ENCODE results near the gene FHIT. TPM values are rescaled to one million over a fixed set of nuclear protein-coding genes. Genes with fewer than 3 reads are reported as not detected.

FHIT gene
- total RNA-seq, 2 experiments from 2014 or later = 9.6 to 9.7 TPM

DNA sequence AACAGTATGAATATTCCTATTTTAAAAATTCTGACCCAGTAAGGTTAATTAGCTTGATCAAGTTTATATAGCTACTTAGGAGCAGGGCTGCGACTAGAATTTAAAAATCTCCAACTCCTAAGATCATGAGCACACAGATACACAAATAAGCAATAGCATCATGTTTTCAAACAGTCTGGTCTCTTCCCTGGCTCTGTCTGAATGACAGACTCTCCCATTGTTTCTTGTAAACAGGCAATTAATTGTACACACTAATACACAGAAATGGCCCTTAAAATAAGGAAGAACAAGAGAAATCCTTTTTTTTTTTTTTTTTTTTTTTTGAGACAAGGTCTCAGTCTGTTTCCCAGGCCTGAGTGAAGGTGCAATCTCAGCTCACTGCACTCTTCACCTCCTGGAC, 1137.1 kb downstream of the FHIT start:
- Mint-ChIP-seq H3K27me3 (no peaks in the 10 kb centered on the region), H3K4me3 (no peak overlapping the region), H3K27ac (no peak overlapping the region), H3K4me1 (no peaks in the 10 kb centered on the region), H3K36me3 (ENCODE audit: low read depth) (no peaks in the 10 kb centered on the region), H3K9me3 (peaks cover 6% of the 10 kb centered on the region)
- no peak for DNase-seq
- ChIA-PET CTCF (interaction anchor here (0.9 kb wide), 1 partner anchor 10 kb away, joined by 3 read pairs; no protein-coding TSS in a partner anchor), POLR2A (no interaction called here)

DNA sequence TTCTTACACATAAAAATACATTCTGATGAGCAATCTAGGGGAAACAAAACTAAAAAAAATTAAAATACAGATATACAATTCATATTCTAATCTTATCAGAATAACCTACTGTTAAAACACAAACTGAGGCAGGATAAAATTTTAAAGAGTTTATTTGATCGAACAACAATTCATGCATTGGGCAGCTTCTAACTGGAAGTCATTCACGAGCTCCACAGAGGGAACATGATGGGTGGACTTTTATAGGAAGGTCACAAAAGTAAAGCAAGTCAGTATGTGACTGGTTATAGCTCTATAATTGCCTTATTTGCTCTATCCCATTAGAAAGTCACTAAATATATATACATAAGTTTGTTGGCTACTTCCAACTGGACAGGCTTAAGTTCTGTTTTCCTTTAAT, 1144.0 kb downstream of the FHIT start:
- ChIA-PET POLR2A (no interaction called here), CTCF (interaction anchor here (0.5 kb wide), 1 partner anchor 866 kb away, joined by 5 read pairs; no protein-coding TSS in a partner anchor)
- no peak overlapping the region for H3K27ac Mint-ChIP-seq
- no peak for DNase-seq
- H3K36me3 Mint-ChIP-seq (ENCODE audit: low read depth) = no peaks in the 10 kb centered on the region
- peaks cover 11% of the 10 kb centered on the region for H3K4me1 Mint-ChIP-seq
- no peak overlapping the region for H3K4me3 Mint-ChIP-seq
- no peaks in the 10 kb centered on the region for H3K9me3 Mint-ChIP-seq
- H3K27me3 Mint-ChIP-seq = no peaks in the 10 kb centered on the region

DNA sequence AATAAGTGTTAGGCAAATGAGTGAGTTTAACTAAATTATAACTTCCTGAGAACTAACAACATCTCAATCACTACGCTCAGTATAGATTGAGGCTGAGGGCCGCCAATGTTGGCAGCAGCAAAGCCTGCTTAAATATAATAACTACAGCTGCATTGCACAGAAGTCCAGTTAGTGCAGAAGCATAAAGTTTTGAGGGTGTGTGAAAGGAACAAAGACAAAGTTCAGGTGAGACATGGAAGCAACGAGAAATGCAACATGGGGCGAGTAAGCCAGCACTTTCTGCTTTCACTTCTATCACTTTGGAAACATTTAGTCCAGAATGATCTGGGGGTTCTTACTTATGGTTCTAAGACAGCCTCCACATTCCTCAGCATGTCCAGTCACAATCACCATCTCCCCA, 1149.1 kb downstream of the FHIT start:
- Mint-ChIP-seq H3K36me3 (ENCODE audit: low read depth) (no peaks in the 10 kb centered on the region), H3K27me3 (no peaks in the 10 kb centered on the region), H3K27ac (no peak overlapping the region), H3K4me3 (no peak overlapping the region), H3K9me3 (no peaks in the 10 kb centered on the region), H3K4me1 (peaks cover 11% of the 10 kb centered on the region)
- DNase-seq = no peak
- ChIA-PET POLR2A (no interaction called here), CTCF (no interaction called here)

DNA sequence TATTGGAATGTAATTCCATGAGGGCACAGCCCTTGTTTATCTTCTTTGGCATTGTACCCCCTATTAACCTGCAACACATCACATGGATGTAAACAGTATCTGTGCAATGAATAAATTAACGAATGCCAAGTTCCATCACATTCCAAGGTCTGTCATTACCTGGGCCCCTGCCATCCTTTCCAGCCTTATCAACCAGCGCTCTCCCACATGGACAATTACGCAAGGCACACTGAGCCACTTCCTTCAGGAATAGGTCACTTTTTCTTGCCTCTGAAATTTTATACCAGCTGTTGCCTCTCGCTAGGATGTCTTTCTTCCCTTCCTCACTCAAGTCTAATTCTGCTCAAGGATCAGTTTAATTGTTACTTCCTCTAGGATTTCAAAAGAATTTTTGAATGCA, 1149.6 kb downstream of the FHIT start:
- DNase-seq = no peak
- ChIA-PET POLR2A (no interaction called here), CTCF (no interaction called here)
- Mint-ChIP-seq H3K4me3 (no peak overlapping the region), H3K36me3 (ENCODE audit: low read depth) (no peaks in the 10 kb centered on the region), H3K27ac (no peak overlapping the region), H3K4me1 (peaks cover 11% of the 10 kb centered on the region), H3K27me3 (no peaks in the 10 kb centered on the region), H3K9me3 (no peaks in the 10 kb centered on the region)

DNA sequence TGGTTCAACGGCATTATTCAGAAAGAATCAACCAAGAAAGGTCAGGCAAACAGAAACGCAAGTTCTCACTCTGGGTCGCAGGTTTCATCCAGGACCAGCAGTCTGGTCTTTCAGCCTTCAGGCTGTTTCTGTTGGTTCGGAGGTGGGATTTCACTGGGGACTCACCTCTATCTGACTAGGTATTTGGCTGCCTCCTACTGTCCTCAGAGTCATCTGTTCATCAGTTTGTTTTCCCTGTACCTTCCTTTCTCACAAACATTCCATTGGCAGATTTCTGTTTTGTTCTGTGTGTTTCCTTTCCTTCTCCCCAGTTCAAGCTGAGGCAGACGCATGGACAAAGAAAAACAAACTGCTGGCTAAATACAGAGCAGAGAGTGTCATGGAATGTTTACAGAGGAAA, 1154.8 kb downstream of the FHIT start:
- no peak overlapping the region for H3K4me3 Mint-ChIP-seq
- POLR2A ChIA-PET = interaction anchor here (1.5 kb wide), 1 partner anchor 16 kb away, joined by 3 read pairs; no protein-coding TSS in a partner anchor
- no peak overlapping the region for H3K27ac Mint-ChIP-seq
- no peaks in the 10 kb centered on the region for H3K4me1 Mint-ChIP-seq
- CTCF ChIA-PET = no interaction called here
- DNase-seq = no peak
- no peaks in the 10 kb centered on the region for H3K27me3 Mint-ChIP-seq
- no peaks in the 10 kb centered on the region for H3K36me3 Mint-ChIP-seq (ENCODE audit: low read depth)
- H3K9me3 Mint-ChIP-seq = peaks cover 2% of the 10 kb centered on the region

DNA sequence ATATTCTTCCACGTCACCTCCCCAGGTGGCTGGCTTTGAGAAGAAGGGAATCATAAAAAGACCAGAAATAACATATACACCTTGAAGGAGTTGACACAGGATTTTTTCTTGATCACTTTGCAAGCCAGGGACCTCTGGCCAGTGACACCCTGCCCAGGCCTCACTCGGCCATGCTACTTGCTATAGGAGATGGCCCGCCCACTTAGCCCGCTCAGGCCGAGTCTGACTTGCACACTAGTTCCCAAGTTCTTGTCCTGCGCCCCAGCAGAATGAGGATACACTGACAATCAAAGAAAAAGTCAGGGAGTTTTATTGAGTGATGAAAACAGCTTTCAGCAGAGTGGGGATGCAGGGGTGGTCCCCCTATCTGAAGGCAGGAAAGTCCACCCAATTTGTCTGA, 1155.3 kb downstream of the FHIT start:
- POLR2A ChIA-PET = interaction anchor here (1.2 kb wide), 1 partner anchor 85 kb away, joined by 4 read pairs; no protein-coding TSS in a partner anchor
- H3K36me3 Mint-ChIP-seq (ENCODE audit: low read depth) = no peaks in the 10 kb centered on the region
- H3K9me3 Mint-ChIP-seq = peaks cover 2% of the 10 kb centered on the region
- H3K27ac Mint-ChIP-seq = no peak overlapping the region
- no peak overlapping the region for H3K4me3 Mint-ChIP-seq
- CTCF ChIA-PET = no interaction called here
- H3K27me3 Mint-ChIP-seq = no peaks in the 10 kb centered on the region
- no peaks in the 10 kb centered on the region for H3K4me1 Mint-ChIP-seq
- DNase-seq = no peak

DNA sequence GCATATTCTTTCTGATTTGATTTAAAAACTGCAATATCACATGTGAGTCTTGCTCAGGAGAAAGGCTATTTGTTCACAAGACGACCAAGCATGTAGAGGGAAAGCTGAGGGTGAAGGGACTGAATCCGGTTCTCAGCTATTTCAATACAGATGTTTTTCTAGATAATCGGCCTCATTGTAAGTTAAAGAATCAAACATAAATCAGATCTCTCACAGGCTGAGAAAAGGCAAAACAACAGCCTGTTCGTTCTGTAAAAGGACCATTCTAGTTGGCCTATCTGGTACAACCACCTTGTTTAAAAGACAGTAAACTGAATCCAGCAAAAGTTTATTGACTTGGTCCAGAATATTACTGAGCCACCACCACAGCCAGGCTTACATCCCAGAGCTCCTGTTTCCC, 1155.7 kb downstream of the FHIT start:
- ChIA-PET CTCF (no interaction called here), POLR2A (interaction anchor here (1.2 kb wide), 1 partner anchor 85 kb away, joined by 4 read pairs; no protein-coding TSS in a partner anchor)

DNA sequence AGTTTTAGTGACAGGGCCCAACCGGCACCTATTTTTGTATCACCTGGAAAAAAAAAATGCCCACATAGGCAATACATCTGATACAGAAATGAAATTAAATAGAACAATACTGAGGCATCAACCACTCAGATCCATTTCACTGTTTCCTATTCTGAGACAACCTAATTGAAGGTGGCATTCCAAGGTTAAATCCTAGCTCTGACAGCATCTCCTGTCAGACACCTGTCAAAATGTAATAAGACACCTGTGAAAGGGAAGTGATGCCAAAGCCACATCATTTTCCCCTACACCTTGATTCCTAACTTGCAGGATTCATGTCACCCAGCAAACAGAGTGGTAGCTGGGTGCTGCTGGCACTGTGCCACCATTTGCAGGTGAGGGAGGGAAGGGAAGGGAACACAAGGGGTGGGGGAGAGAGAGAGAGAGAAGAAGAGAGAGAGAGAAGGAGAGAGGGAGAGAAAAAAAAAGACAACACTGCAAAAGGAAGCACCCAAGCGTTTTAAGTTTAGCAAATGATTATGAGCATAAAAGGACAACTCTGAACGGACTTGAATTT, 1156.8 kb downstream of the FHIT start:
- DNase-seq = no peak
- Mint-ChIP-seq H3K36me3 (ENCODE audit: low read depth) (no peaks in the 10 kb centered on the region), H3K27ac (no peak overlapping the region), H3K4me1 (no peaks in the 10 kb centered on the region), H3K9me3 (peaks cover 2% of the 10 kb centered on the region), H3K27me3 (no peaks in the 10 kb centered on the region), H3K4me3 (no peak overlapping the region)
- ChIA-PET CTCF (no interaction called here), POLR2A (no interaction called here)

More for the DNA sequence above, 1155.7 kb downstream of the FHIT start:
- DNase-seq = no peak
- H3K4me3 Mint-ChIP-seq = no peak overlapping the region
- no peak overlapping the region for H3K27ac Mint-ChIP-seq
- H3K9me3 Mint-ChIP-seq = peaks cover 2% of the 10 kb centered on the region
- no peaks in the 10 kb centered on the region for H3K36me3 Mint-ChIP-seq (ENCODE audit: low read depth)
- no peaks in the 10 kb centered on the region for H3K4me1 Mint-ChIP-seq
- no peaks in the 10 kb centered on the region for H3K27me3 Mint-ChIP-seq

DNA sequence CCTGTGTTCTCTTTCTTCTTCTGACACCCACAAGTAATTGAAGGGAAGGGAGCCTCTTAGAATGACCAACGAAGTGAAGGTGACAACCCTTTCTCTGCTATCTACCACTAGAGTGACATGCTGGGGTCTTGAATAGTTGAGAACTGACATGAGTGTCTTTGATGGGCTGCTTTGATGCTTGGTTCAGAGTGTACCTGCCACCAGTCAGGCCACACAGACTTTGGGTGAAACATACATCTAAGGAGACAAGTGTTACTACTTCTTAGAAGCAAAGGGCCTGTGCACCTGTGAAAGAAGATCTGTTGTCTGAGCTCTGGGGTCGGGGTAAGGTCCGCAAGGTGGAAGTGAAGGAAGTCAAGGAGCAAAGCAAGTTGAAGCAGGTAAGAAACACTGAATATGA, 1160.7 kb downstream of the FHIT start:
- Mint-ChIP-seq H3K9me3 (peaks cover 22% of the 10 kb centered on the region), H3K4me3 (no peak overlapping the region), H3K4me1 (peaks cover 24% of the 10 kb centered on the region), H3K27ac (no peak overlapping the region), H3K36me3 (ENCODE audit: low read depth) (peaks cover 15% of the 10 kb centered on the region), H3K27me3 (no peaks in the 10 kb centered on the region)
- DNase-seq = no peak
- ChIA-PET POLR2A (no interaction called here), CTCF (no interaction called here)

DNA sequence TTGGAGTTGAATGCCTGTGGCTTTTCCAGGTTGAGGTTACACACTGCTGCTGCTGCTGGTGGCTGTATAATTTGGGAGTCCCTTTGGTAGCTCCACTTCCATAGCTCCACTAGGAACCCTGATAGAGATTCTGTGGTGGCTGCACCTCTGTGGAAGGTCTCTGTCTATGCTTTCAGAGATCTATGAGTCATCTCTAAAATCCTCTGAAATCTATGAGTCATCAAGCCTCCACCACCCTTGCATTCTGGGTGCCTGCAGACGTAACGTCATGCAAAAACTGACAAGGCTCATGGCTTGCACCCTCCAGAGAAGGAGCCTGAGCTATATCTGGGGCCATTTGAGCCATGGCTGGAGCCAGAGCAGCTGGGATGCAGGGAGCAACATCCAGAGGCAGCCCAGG, 1164.4 kb downstream of the FHIT start:
- peak; percentile 58 for DNase-seq
- peaks cover 32% of the 10 kb centered on the region for H3K9me3 Mint-ChIP-seq
- H3K4me3 Mint-ChIP-seq = no peak overlapping the region
- ChIA-PET CTCF (interaction anchor here (0.9 kb wide), 1 partner anchor 773 kb away, joined by 3 read pairs; no protein-coding TSS in a partner anchor), POLR2A (interaction anchor here (1.4 kb wide), 1 partner anchor 76 kb away, joined by 5 read pairs; no protein-coding TSS in a partner anchor)
- no peaks in the 10 kb centered on the region for H3K27me3 Mint-ChIP-seq
- H3K36me3 Mint-ChIP-seq (ENCODE audit: low read depth) = peaks cover 27% of the 10 kb centered on the region
- H3K27ac Mint-ChIP-seq = peak overlapping the region; percentile 60
- peaks cover 36% of the 10 kb centered on the region for H3K4me1 Mint-ChIP-seq

DNA sequence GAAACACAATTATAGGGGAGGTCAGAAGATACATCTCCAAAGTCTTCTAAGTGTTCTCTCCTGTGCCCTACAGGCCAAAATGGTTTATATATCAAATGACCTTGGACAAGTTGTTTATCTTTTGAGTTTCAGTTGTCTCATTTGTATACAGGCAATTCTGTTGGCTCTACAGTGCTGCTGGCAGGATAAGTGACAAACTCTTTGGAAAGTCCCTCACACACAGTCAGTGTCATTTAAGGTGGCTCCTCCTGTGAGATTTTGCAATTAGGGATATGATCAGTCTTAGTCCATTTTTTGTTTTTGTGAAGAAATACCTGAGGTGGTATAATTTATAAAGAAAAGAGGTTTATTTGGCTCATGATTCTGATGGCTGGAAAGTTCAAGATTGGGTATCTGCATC, 1165.6 kb downstream of the FHIT start:
- no peak for DNase-seq
- no peaks in the 10 kb centered on the region for H3K27me3 Mint-ChIP-seq
- H3K4me3 Mint-ChIP-seq = no peak overlapping the region
- peaks cover 30% of the 10 kb centered on the region for H3K36me3 Mint-ChIP-seq (ENCODE audit: low read depth)
- H3K9me3 Mint-ChIP-seq = peaks cover 32% of the 10 kb centered on the region
- peaks cover 48% of the 10 kb centered on the region for H3K4me1 Mint-ChIP-seq
- no peak overlapping the region for H3K27ac Mint-ChIP-seq
- ChIA-PET POLR2A (interaction anchor here (1.4 kb wide), 1 partner anchor 75 kb away, joined by 5 read pairs; no protein-coding TSS in a partner anchor), CTCF (no interaction called here)

DNA sequence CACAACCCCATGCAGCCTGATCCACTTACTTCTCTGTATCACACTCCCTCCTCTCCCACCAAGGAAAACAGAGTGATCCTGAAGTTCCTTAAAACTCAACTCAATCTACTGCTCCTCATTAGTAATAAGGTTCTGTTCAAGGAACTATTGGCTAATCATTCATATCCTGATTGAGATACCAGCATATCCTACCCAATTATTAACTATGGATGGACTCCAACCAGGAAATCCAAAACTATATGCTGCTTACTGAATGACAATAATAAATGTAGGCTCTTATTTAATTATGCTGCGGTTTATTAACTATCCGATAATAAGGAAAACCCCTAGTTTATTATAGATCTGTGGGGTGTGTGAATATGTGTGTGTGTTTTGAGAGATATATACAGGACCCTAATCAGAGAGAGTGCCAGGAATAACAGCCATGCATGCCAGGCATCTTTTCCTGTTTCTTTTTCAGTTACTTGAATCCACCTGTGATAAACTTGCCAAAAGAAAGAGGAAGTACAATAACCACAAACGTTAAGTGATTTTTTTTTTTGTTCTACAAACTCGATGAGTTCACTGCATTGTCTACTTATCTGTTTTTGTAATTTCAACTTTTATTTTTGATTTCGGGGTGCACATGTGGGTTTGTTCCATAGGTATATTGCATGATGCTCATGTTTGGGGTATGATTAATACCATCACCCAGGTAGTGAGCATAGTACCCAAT, 1169.7 kb downstream of the FHIT start:
- no peak for DNase-seq
- H3K27ac Mint-ChIP-seq = peak overlapping the region; percentile 75
- CTCF ChIA-PET = no interaction called here
- peaks cover 43% of the 10 kb centered on the region for H3K4me1 Mint-ChIP-seq
- POLR2A ChIA-PET = interaction anchor here (1.5 kb wide), 1 partner anchor 71 kb away, joined by 3 read pairs; no protein-coding TSS in a partner anchor
- H3K36me3 Mint-ChIP-seq (ENCODE audit: low read depth) = peaks cover 22% of the 10 kb centered on the region
- H3K9me3 Mint-ChIP-seq = peaks cover 24% of the 10 kb centered on the region
- H3K27me3 Mint-ChIP-seq = no peaks in the 10 kb centered on the region
- H3K4me3 Mint-ChIP-seq = peak overlapping the region; percentile 53

DNA sequence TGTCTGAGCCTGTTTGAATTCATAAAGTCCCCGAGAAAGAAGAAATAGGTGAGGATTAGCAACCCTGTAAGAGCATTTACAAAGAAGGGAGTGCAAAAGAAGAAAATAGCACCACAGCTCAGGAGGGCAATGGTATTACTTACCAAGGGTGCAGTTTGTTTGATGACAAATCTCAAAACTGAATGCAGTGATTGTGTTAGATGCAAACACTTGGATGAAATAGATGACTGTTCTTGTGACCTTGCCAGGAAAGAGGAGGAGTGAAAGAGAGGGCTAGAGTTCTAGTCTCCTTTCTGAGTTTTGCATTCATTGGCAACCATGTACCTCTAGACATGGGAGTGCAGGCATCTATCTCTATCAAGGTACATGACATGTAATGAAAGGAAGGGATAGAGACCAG, 1170.6 kb downstream of the FHIT start:
- CTCF ChIA-PET = no interaction called here
- no peak for DNase-seq
- H3K27me3 Mint-ChIP-seq = no peaks in the 10 kb centered on the region
- H3K27ac Mint-ChIP-seq = peak overlapping the region; percentile 78
- peaks cover 16% of the 10 kb centered on the region for H3K36me3 Mint-ChIP-seq (ENCODE audit: low read depth)
- POLR2A ChIA-PET = interaction anchor here (1.3 to 2.7 kb wide), 2 partner anchors 70 to 108 kb away, joined by 3 to 12 read pairs; no protein-coding TSS in a partner anchor
- peaks cover 17% of the 10 kb centered on the region for H3K9me3 Mint-ChIP-seq
- peak overlapping the region; percentile 61 for H3K4me3 Mint-ChIP-seq
- H3K4me1 Mint-ChIP-seq = peaks cover 35% of the 10 kb centered on the region
